Measurements from ENCODE around the gene LDLRAD1.
"Not testable (repeated sequence)": the region's sequence is repeated elsewhere in the genome, so short reads cannot be mapped to it uniquely, and the experiment has no call there.

The LDLRAD1 gene

DNA sequence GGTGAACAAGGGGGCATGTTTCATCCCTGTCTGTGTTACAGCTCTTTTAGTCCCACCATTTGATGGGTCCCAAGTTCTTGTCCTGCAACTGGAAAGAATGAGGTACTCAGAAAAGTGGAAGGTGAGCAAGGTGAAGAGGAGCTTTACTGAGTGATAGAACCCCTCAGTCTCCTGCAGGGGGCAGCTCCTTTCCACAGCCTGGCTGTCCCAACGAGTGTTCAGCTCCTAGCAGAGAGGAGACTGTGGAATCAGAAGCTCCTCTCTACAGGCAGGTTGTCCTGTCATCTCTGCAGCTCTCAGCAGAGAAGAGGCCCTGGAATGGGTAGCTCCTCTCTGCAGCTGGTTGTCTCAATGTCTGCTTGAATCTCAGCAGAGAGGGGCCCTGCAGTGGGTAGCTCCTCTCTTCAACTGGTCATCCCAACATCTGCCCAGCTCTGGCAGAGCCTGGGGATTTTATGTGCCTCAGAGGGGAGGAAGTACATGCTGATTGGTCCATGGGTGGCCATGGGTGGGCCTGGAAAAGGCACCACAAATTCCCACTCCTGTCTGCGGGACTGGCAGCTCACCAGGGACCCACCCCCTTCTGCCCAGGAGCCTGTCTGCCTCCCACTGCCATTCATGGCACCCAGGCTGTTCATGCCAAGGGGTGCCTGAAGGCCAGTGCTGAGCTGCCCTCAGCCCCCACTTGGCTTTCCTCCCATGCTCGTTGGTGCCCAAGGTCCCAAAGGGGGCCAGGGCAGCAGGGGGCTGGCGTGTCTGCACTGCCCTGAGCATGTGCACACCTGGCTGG lies 25.7 kb downstream of the LDLRAD1 start:
- DNase-seq (ENCODE audit: low read depth in 3 of 3): no peak

DNA sequence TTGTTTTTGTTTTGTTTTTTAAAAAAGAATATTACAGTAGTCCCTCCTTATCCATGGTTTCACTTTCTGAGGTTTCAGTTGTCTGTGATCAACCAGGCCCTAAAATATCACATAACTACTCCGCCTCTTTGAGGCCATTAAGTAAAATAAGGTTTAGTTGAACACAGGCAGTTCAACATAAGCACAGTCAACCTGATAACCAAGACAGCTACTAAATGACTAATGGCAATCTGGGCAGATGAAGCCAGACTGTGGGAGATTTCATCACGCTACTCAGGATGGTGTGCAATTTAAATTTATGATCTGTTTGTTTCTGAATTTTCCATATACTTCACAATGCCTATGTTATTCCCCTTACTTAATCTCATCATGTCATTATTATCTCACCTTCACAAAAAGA lies 30.1 kb downstream of the LDLRAD1 start:
- no peak for DNase-seq (ENCODE audit: low read depth in 3 of 3)

DNA sequence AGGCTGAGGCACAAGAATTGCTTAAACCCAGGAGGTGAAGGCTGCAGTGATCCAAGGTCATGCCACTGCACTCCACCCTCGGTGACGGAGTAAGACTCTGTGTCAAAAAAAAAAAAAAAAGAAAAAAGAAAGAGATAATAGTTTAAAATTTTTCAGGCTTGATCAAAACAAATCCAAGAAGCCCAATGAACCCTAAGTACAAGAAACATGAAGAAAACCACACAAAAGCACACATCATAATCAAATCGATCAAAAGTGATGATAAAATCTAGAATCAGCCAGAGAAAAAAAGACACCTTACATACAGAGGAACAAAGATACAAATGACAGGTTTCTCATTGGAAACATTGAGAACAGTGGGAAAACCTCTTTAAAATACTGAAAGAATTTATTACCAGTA lies 31.5 kb downstream of the LDLRAD1 start:
- no peak for DNase-seq (ENCODE audit: low read depth in 3 of 3)

DNA sequence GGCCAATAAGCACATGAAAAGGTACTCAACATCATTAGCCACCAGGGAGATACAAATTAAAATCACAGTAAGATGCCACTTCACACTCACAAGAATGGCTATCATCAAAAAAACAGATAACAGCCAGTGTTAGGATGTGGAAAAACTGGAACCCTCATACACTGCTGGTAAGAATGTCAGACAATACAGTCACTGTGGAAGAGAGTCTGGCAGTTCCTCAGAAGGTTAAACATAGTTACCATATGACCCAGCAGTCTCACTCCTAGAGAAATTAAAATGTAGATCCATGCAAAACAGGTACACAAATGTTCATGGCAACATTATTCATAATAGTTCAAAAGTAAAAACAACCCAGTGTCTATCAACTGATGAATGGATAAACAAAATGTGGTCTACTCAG lies 33.3 kb downstream of the LDLRAD1 start:
- no peak for DNase-seq (ENCODE audit: low read depth in 3 of 3)

DNA sequence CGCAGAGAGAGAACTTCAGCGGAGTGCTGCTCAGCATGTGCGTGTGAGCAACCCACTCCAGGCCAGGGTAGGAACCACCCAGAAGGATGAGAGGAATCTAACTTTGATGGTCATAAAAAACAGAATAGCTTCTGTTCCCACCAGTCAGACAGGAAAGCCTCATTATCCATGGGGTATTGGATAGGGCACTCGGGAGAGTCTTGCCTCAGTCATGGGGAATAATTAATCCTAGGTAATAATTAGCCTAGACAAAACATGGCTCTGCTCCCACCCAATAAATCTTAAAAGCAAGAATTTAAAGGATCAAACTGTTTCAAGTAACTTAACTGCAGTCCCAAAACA lies 35.3 kb downstream of the LDLRAD1 start:
- no peak for DNase-seq (ENCODE audit: low read depth in 3 of 3)

DNA sequence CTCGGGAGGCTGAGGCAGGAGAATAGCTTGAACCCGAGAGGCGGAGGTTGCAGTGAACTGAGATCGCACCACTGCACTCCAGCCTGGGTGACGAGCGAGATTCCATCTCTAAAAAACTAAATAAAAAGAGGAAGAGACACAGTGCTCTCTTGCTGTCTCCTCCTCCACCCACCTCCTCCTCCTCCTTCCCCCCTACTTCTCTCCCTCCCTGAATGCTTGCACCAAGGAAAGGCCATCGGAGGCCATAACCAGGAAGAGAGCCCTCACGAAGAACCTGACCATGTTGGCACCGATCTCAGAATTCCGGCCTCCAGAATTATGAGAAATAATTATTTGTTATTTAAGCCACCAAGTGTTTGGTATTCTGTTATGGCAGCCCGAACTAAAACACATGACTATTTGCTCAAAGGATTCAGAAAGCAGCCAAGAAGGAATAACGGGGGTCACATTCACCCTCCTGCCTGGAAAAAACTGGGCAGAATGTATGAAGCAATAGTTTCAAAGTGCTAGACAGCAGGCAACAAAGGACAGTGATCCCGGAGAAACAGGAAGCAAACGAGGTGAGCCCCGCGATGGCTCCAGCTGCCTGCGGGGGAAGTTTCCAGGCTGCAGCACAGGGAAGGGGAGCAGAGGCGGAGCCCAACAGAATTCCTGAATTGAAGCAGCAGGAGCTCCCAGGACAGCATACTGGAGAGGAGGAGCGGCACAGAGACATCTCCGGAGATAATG lies 35.8 kb downstream of the LDLRAD1 start:
- no peak for DNase-seq (ENCODE audit: low read depth in 3 of 3)

DNA sequence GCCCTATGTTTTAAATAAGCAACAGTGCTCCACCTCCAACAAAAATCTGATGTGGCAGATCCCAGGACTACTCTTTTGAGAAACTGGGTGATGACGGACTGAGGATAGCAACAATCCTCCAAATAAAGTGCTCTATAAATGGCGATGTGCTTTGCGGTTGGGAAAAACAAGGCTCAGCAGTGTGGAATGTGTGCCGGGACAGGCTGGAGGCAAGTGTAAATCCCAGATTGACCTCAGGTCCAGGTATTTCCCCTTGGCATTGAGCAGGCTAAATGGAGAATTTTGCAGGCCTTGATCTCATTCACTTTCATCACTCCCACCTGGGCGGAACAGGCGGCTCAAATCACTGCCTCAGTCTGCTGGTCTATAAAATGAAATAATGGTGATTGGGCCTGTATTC lies 36.8 kb downstream of the LDLRAD1 start:
- DNase-seq (ENCODE audit: low read depth in 3 of 3): no peak

DNA sequence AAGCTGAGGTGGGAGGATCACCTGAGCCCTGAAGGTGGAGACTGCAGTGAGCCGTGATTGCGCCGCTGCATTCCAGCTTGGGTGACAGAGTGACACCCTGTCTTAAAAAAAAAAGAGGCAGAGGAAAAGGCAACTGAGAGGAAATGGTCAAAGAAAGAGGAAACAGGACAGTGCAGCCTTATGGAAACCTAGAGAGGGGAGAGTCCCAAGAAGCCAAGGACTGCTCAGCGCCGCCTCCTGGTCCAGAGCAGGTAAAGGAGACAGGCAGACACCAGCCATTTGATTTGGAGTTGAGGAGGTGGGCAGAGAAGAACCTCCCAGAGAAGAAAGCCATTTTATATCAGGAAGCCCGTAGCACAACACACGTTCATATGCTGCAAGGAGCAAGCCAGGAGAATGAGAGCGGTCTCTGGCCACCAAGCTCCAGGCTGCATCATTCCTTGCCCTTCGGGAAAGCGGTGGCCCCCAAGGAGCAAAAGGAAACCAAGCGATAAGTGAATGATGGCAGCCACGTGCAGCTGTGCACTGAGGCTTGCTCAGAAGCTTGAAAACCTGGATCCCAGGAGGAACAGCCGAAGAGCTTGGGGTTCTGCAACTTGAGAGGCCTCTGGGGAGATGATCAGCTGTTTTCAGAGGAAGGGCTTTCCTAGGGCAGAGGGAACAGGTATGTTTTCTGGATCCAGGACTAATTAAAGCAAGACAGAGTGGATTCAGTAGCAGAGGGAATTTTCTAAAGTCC lies 38.1 kb downstream of the LDLRAD1 start:
- DNase-seq (ENCODE audit: low read depth in 3 of 3): no peak

DNA sequence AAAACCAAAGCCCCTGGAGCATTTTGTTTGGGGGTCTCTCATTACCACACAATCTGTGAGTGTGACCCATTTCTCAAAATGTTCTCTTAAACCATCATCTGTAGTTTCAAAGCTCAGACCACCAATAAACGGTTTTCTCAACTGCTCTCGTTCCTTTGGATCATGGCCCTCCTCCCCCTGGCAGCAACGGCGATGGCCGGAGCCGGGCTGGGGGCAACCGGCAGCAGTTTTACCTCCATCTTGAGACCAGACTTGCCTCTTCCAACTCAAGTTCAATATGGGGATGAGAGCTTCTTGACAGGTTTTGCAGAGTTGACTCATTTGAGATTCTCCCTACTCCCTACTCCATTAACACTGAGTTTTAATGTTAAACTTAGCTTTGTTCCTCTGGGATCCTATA lies 42.1 kb downstream of the LDLRAD1 start:
- DNase-seq (ENCODE audit: low read depth in 3 of 3): no peak

DNA sequence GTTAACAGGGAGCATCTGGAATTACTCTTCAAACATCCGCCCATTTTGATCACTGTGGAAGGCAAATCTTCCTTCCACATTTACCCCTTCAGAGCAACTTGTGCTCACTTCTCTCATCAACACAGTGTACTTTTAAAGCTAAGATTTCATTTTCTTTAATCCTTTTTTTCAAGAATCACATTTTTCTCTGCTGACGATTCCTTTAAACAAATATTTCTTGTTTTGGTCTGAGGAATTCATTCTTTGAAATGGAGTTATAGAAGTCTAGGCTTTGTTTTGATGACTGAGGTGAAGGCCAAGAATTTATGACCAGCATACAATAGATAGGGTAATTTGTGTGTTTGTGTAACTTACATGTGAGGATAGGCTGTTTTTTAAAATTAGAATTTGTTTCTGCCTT lies 46.3 kb downstream of the LDLRAD1 start:
- DNase-seq (ENCODE audit: low read depth in 3 of 3): no peak

DNA sequence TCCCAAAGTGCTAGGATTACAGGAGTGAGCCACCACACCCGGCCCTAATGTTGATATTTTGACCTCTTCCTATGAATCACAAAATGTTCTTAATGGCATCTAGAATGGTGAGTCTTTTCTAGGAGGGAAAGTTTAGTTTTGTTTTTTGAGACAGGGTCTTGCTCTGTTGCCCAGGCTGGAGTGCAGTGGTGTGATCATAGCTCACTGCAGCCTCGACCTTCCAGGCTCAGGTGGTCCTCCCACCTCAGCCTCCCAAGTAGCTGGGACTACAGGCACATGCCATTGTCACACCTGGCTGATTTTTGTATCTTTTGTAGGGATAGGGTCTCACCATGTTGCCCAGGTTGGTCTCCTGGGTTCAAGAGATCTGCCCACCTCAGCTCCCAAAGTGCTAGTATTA lies 48.7 kb downstream of the LDLRAD1 start:
- not testable (repeated sequence) for DNase-seq (ENCODE audit: low read depth in 3 of 3)

DNA sequence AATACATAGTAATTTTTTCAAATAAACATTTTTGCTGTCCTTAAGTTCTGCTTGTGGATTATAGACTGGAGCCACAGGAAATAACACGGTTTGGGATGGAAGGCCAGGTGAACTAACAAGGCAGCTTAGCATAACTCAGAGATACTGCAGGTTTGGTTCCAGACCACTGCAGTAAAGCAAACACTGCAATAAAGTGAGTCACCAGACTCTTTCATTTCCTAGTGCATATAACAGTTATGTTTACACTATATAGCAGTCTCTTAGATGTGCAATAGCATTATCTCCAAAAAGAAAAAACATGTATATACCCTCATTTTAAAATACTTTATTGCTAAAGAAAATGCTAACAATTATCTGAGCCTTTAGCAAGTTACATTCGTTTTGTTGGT lies 49.9 kb downstream of the LDLRAD1 start:
- no peak for DNase-seq (ENCODE audit: low read depth in 3 of 3)

DNA sequence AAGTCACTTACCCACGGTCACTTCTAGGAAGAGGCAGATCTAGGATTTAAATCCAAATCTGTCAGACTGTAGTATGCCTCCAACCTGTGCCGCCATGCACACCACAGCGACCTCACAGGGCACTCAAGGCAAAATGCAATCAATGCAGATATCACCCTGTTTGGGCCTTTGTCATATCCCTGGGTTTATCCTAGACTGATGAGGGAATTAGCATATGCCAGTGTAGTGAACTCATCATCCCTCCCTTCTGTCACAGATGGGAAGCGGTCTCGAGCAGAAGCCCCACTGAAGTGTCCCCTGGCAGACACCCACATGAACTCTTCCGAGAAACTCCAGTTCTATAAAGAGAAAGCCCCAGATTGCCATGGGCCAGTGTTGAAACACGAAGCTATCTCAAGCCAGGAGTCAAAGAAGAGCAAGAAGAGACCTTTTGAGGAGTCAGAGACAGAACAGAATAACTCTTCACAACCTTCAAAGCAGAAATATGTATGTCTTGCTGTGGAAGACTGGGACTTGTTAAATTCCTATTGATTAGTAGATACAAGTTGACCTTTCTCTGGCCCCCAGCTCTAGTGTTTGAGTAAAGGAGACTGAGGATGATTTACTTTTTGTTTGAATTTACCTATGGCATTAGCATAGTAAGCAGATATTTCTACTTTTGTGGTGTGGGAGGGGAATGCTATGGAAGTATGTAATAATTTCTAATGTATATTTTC lies 50.4 kb downstream of the LDLRAD1 start:
- no peak for DNase-seq (ENCODE audit: low read depth in 3 of 3)

DNA sequence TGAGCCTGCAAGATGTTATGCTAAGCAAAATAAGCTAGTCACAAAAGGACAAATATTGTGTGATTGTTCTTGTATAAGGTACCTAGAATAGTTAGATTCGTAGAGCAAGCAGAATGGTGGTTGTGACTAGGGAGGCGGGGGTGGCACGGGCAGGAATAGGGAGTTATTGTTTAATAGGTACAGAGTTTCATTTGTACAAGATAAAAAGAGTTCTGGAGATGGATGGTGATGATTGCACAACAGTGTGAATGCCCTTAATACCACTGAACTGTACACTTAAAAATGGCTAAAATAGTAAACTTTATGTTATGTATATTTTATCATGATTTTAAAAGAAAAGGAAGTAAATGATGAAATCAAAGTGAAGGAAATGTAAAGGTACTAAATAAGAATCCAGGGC lies 51.2 kb downstream of the LDLRAD1 start:
- no peak for DNase-seq (ENCODE audit: low read depth in 3 of 3)

DNA sequence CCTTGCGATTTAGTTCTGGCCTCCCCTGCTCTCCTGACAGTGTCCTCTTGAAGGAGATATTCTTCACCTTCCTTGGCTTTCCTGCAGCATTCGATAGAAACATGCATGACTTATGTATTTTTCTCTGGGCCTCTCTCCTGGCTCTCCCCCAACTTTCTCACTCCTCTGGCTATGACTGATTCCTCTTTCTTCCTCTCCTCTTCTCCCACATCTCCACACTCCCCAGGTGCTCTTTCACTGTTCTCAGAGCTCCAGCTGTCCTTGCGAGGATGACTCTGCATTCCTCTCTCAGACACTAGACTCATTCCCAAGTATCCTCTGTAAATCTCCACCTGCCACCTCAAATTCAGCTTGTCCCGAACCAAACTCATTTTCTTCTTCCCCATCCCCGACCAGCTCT lies 53.9 kb downstream of the LDLRAD1 start:
- DNase-seq (ENCODE audit: low read depth in 3 of 3): no peak

DNA sequence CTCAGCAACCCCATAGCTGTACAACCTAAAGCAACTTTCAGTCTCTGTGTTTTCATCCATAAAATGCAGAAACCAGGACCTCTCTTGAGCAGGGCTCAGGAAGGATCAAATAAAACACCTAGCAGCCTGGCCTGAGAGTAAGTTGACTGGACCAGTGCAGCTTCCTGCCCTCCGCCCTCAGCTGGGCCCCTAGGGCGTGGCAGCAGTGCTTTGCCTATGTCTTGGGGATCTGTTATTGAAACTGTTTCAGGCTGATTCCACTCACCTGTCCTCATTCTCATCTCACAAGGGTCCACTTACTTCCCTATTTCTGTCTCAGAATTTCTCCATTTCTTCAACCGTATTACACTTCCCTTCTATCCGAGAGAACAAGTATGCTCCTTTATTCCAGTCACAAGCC lies 54.5 kb downstream of the LDLRAD1 start:
- no peak for DNase-seq (ENCODE audit: low read depth in 3 of 3)

DNA sequence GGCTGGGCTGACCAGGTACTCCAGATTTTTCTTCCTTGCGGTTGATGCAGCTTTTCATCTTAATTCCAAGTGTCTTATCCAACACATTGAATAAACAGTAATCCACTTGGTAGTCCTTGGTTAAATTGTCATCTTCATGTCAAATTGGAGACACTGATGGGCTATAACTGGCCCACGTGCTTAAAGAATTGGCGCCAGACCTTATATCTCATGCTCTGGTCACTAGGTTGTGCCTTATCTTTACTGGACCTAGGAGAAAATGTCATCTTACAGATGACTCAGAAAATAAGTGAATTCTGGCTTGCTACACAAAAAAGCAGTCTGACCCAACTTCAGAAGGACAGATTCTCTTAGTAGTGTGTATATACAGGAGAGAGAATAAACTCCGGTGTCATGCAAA lies 55.6 kb downstream of the LDLRAD1 start:
- no peak for DNase-seq (ENCODE audit: low read depth in 3 of 3)

DNA sequence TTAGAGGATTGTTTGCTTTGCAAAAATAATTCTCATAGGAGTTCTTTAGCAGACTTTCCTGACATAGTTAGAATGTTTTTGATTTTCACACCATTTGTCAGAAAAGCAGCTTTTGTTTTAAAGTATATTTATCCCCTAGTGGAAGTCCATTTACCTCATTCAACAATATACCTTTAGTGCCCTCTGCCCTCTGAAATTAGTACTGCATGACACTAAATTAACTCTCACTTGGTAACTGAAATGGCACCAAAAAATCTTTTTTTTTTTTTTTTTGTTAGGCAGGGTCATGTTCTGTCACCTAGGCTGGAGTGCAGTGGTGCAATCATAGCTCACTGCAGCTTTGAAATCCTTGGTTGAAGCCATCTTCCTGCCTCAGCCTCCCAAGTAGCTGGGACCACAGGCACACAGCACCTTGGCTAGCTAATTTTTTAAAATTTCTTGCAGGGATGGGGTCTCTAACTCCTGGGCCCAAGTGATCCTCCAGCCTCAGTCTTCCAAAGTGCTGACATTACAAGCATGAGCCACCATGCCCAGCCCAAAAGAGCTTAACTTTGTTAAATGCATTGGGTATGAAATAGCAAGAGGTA lies 58.2 kb downstream of the LDLRAD1 start:
- no peak for DNase-seq (ENCODE audit: low read depth in 3 of 3)
